Measurements from ENCODE around the gene ATP4B.

GRCh38 chr13:113655346-113656002 is 2.5 kb downstream of the ATP4B start:
- TF ChIP-seq CTCF (IDR thresholded peaks at IDR 0.05; ENCODE audit: poor library complexity) (no peak), EZH2 (IDR thresholded peaks at IDR 0.05; ENCODE audit: borderline replicate concordance) (no peak)
